CD4-positive, alpha-beta T cell treated with Interleukin-17A for 1 hour (primary cell): ENCODE data around the gene ZFP57.

Experiments used
- DNase-seq: peaks from one replicate; pipeline ENCODE4 v3.0.0-alpha.2; 2020

ZFP57 gene

DNA sequence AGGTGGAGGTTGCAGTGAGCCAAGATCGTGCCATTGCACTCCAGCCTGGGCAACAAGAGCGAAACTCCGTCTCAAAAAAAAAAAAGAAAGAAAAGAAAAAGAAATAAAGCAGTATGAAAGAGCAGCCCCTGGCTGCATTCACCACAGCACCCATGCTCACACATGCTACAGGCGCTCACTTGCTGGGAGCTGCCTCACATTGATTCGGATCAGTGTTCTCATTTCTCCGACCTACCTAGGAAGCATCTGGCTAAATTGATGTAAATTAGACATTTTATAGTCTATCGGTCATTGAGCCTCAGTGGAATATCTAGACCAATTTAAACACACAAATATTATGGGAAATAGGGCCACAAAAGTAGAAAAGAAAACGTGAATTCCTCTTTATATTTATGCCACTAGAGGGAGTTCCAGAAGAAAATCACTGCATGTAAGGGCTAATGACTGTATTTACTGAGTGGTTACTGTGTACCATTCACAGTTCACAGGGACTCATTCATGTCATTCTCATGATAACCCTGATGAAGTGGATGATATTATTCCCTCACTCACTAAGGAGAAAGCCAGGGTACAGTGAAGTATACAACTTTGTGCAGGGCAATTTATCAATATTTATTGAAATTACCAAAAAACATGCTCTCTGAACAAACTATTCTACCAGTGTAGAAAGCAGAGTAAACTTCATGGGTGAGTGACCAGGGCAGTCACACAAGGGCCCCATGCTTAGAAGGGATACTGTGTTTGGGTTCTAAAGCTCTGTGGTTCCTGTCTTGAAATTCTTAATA is 29.3 kb downstream of the ZFP57 start:
- peak; percentile 60 for DNase-seq

DNA sequence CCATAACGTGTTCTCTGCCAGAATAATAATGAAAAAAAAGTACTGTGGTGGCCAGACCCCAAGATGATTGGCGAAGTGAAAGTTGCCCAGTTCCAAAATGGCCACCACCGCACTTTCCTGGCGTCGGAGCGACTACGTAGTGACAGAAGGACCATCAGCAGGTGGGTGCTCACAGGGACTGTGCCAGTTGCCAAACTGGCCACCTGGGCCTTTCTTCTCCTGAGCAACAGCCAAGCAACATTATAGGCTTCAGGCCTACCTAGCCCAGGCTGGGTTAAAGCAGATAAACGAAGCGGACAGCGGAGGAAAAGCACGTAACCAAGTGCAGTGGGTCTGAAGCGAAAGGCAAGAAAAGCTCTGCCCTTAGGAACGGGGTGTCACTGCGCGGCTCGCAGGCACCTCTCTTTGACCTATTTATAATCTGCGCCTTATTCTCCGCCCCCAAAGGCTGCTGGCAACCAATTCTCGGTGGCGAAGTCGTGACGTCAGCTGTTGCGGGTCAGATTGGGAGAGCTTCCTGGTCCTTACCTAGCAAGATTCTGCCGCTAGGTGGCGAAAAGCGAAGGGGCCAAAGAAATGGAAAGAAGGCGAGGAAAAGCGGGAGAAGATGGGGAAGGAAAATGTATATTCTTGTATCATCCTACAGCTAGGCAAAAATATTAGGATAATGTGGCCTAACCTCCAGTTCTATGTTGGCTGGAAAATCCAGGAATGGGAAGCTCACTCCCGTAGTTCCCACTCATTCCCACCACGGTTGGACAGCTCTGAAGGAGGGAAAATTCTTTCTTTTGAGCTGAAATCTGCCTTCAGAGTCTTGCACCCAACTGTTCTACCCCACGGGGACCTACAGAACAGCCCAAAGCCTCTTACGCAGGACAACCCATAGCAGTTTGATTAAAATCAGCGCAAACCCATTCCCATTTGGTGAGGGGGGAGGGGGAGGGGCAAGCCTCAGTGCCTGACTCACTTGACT is 31.0 kb downstream of the ZFP57 start:
- DNase-seq, result peak; percentile 99

DNA sequence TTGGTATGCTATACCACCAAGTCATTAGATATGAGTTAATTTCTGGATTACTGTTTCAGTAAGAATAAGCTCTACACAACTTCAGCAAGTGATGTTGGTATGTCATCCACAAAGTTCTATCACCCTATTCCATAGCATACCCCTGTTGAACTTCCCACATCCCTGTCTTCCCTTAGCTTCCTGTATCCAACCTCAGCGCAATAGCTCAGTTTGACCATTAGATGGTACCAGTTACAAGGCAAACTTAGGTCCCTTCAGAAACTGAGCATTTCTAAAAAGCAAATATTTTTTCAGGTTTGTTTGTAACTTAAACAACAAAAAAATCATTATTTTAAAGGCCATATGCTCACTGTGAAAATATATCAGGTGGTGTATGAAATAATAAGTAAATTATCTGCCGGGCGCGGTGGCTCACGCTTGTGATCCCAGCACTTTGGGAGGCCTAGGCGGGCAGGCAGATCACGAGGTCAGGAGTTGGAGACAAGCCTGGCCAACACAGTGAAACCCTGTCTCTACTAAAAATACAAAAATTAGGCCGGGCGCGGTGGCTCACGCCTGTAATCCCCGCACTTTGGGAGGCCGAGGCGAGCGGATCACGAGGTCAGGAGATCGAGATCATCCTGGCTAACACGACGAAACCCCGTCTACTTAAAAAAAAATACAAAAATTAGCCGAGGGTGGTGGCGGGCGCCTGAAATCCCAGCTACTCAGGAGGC is 32.9 kb downstream of the ZFP57 start:
- no peak for DNase-seq

DNA sequence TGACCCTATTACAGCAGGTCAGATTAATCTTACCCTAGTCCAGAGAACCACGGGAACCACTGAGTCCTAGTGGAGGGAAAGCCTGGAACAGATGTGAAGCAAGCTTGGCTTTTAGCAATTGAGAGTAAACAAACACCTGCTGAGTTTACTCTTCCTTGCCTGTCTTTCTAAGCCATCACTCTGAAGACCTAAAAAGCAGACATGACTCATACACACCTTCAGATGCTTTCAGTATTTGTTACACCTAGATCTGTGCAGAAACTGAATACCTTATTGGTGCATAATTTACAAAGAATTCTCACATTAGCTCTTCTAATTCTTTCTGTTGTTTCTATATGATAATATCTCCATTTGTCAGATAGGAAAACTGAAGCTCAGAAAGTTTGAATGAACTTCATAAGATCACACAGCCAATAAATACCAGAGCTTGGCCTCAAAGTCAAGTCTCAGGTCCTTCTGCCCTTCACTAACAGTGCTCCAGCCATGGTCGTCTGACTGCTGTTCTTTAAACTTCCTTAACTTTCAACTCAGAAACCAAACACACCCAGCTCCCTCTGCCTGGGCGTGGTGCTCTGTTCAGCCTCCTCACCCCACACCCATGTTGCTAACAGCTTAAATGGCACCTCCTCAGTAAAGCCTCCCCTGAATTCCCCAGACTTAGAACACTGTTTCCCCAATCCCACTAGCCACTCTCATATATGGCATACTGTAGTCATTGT is 39.4 kb downstream of the ZFP57 start:
- peak; percentile 42 for DNase-seq

DNA sequence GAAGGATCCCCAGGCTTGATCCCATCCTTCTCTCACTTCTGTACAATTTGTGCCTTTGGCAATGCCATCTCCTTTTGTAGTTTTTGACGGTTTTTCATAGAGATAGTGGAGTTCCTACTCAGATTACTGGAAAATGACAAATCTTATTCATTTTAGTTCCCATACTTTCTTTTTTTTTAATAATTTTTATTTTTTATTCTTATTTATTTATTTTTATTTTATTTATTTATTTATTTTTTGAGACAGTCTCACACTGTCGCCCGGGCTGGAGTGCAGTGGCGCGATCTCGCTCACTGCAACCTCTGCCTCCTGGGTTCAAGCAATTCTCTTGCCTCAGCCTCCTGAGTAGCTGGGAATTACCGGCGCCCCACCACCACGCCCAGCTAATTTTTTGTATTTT is 43.7 kb downstream of the ZFP57 start:
- no peak for DNase-seq

DNA sequence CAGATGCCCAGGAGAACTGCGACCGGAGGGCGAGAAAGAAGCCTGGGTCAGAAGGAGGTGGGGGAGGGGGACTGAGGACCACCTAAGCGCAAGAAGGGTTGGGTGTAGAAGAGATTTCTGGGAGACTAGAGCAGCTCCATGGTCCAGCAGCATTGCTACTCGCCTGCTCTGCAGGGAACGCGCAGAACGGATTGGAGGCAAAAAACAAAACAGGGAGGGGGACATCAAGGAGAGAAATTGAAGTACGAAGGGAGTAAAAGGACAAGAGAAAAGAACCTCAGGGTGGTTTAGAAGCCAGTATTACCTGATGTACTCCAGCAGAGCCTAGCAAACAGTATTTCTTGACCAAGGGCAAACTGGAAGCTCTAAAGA is 47.4 kb downstream of the ZFP57 start:
- no peak for DNase-seq

DNA sequence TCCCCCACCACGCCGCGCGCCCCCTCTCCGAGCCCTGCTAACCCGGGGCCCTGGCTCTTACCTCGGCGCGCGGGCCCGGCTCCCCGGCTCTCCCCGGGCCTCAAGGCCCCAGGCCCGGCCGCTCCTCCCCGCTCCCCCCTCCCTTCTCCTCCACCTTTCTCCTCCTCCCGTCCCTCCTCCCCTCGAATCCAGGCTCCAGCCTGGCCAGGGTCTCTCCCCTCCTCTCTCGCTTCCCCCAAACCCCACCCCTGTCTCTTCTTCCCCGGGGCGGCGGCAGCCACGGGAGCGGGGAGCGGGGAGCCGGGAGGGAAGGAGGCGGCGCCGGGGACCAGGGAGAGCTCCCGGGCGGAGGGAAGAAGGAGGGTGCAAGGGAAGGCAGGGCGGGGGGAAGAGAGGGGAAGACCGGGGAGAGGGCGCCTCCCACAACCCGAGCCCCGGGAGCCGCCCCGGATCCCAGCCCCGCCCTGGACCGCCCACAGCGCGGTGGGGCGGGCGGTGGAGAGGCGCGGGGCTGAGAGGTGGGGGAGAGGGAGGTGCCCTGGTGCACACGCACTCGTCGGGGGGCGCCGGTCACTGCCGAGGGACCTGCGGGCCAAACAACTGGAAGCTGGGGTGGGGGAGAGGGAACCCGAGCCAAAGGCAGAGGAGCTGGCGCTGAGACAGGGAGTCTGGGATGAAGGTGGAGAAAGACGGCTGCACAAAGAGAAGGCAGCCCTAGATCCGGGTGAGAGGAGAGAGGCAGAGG is 48.0 kb downstream of the ZFP57 start, which contains the start of gene GABBR1:
Gene GABBR1 (minus strand): TSS at position 395 of the 745 bp plus-strand sequence. CDS start 798 bp downstream, outside the sequence.
- peak; percentile 74 for DNase-seq

DNA sequence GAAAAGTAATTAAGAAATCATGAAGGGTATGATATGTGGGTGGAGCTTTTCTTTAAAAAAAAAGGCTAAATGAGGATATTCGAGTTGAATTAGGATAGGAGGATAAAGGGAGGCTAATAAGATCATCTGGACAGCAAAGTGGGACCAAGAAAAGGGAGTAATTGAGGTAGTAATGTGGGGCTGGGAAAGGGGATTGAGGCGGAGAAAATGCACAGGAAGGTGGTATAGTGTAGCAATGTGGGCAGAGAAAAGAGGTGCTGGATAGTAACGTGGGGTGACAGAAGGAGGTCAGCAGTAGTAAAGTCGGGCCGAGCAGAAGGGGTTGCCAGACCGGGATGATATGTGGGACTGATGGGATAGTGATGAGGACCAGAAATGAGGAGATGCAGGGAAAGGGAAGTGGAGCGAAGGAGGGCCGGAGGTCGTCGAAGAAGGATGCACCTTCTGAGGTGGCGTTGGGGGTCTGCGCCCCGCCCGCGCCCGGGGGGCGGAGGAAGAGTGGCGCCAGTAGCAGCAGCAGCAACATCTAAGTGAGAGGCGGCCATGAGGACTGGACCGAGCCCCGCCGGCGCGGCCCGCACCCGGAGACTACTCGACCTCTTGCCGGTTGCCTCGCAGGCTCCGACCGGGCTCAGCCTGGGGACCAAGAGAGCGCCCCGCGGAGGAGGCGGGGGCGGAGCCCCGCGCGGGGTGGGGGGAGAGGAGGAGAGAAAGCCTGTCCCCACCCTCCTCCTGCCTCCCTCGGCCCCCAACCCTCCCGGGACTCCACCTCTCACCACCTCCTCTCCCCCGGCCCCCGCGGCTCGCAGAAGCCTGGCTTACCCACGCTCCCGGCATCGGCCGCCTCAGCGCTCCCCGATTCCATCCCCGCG is 48.9 kb downstream of the ZFP57 start:
- DNase-seq, result peak; percentile 73

DNA sequence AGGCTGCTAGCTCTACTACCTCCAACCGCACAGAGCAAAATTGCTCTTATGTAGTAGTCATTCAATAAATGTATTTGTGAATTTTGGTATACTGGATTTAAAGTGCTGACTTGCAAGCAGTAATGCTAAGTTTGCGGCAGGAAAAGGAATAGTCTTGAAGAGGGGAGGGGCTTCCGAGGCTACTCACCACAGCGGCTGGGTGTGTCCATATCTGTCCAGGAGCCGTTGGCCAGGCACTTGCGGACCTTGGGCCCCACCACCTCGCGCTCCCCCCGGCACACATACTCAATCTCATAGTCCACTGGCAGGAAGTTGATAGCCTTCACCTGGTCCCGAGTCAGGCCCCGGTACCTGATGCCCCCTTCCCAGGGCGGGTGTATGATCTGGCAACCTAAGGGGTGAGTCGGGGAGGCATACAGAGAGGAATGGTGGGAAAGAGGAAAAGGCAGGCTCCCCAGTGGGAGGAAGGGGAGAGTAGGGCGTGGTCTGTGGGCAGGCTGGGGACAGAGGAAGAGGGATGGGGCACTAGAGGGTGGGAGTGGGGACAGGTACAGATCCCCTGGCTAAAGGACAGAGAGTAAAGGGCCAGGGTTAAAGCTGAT is 49.6 kb downstream of the ZFP57 start:
- no peak for DNase-seq

DNA sequence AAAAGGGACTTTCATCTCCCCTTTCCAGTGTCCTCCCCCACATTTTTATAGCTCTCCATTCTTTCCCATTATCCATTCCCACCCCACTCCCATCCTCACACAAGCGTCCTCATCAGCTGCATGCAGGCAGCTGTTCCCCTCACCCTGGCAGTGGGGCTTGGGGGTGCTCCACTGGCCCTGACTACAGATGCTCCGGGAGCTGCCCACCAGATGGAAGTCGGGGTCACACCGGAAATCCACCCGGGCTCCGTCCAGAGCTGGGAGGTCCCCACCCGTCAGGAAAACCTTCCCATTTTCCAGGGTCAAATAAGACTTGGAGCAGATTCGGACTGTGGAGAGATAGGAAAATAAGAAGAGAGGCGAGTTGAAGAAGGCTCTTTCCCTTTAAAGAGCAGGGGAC is 50.6 kb downstream of the ZFP57 start:
- DNase-seq, result no peak

DNA sequence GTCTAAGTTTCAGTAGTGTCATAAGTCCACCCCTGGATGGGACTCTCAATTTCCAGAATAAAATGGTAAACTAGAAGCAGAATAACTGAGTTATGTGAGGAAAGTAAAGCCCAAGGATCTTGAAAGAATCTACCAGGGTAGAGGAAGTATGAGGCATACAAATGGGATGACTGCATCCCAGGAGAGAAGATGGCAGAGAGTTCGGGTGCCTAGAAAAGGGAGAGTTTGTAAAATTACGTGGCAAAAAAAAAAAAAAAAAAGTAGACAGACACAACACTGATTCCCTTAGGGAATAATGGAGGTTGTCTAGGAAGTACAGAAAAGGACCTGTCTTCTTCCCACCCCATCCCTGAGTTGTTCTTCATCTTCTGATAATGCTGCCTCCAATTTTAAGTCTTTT is 51.4 kb downstream of the ZFP57 start:
- DNase-seq, result no peak

DNA sequence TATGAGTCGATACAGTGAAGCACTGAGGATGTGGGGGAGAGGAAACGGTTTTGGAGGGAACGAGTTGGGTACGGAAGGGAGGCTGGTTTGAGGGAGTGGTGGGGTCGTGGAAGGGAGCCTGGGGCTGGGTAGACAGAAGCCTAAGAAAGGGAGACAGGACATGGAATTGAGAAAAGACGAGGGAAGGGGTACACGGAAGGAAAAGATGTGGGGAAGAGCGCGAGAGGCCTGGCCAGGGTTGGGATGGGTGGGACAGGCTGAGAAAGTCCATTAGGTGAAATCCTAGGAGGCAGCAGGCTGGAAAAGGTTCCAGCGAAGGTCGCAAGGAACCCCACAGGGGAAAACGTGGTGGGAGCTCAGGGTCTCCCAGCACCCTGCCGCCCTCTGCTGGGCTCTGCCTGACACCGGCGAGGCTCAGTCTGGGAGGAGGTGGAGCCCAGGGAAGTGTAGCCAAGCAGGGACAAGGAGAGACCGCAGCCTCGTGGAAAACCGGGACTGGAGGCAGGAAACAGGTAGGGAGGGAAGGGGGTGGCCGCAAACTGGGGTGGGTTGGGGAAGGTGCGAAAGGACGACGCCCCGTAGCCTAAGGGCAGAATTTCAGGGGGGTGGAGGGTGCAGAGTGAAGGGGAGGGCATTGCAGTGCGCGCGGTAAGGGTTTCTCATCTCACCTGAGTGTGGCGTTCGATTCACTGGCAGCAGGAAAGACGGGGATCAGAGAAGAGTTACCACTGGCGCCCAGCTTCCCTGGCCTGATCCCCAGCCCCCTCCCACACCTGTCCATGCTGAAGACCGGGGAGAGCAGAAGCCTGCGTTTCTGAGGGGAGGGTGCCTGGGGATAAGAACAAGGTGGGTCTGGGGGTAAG is 52.3 kb downstream of the ZFP57 start:
- peak; percentile 53 for DNase-seq

DNA sequence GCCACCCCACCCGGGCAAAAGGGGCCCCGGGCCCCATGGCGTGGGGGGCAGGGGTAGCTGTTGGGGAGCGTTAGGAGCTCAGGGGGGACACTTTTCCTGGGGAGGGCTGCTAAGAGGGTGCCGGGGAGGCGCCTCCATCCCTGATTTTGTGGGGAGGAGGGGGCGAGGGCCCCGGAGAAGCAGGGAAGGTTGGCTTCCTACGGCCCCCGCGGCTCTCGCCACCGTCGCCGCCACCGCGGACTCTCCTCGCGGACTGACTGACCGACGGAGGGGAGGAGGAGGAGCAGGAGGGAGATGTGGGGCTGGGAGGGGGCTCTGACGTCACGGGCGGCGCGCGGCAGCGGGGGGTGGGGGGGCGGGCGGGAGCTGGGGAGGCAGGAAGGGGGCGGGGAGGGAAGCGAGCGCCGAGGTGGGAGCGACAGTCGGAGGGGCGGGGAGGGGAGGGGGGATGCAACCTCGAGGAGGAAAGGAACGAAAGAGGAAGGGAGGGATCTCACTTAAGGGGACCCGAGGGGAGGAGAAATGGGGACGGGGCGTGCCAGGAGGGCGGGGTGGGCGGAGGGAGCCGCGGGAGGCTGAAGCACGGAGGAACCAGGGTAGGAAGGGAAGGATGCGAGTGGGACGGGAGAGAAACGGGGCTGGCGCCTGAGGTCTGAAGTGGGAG is 53.1 kb downstream of the ZFP57 start:
- peak; percentile 77 for DNase-seq

DNA sequence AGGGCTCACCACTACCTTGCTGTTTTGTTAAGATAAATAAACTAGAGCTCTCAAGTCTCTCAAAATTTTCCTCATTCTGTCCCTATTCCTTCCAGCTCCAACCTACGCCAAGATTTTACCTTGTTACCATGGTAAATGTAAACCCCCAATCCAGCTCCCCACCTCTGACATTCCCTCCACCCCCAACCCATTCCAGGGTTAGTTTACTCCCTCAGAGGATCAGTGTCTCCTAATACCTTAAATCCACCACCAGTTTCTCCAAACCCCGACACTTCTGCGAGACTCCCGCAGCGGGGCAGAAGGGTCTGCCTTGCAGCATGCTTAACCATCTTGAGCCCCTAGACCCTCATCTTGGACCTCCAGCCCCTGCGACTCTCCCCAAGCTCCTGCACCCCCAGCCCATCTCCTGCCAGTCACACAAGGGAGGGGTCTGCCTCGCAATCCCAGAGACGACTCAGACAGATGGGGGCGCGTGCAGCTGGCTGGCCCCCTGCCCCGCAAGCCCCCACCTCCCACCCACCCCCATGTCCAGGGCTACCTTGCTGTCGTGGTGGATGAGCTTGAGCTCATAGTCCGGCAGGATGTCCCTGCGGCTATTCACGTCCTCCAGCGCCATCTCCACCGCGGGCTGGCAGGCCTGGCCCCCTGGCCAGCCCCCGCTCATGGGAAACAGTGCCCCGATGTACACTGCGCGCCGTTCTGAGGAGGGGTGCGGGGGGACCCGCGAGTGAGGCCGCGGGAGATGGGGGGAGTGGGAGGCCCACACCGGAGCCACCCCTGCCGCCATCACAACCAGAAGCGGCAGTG is 53.8 kb downstream of the ZFP57 start:
- DNase-seq, result no peak

DNA sequence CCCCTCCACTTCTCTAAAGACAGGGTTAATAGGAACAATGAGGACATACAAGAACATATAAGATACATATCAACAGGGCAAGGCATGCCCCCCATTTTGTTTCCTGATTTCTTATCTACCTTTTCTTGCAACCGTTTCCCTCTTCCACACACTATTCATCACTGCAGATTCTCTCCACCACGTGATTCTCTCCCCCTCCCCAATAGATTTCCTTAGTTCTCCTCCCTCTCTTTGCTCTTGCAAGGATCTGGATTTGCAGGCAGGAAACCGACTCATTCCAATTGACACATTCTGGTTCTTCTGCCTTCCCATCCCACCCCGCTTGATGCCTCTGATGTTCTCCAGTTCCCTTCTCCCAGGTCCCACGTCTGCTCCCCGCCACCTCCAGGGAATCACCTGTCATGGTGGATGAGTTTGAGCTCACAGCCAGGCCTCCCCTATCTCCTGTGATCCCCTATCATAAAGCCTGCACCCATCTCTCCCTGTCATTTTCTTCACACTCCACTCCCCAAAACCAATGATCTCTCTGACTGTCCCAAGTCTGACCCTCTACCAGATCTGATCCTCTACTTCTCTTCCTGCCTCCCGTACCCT is 55.5 kb downstream of the ZFP57 start:
- DNase-seq, result no peak

DNA sequence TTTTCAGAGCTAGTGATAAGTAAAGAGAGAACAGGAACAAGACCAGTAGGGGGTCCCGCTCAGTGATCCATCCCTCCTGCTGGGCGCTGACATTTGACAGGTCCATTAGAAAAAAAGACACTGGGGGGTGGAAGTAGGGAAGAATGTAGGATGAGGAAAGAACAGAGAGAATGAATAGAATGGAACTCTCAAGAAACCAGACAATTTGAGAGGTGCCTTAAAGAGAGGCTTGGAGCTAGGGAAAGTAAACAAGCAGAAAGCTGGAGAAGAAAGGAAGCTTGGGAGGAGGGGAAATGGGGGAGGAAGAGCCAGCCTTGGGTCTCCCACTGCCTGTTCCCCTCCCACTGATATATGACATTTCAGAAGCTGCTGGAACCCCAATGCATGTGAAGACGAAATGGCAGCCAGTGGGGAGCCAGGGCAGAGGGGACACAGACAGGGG is 56.4 kb downstream of the ZFP57 start:
- DNase-seq, result no peak
